ENCODE results near the gene ANO9. TPM values are rescaled to one million over a fixed set of nuclear protein-coding genes. Genes with fewer than 3 reads are reported as not detected.

ANO9 gene
- polyA plus RNA-seq, 1 donor, result 169 TPM

- H3K27ac ChIP-seq (ENCODE audit: low read length), result no peak overlapping the region
- no CpG with 5 or more reads among the region's 61 CpGs for WGBS (ENCODE audit: insufficient coverage, low lambda C conversion rate)
- H3K4me3 ChIP-seq (ENCODE audit: low read length), result no peak overlapping the region
- peaks cover 7% of the 10 kb centered on the region for H3K4me1 ChIP-seq (ENCODE audit: control insufficient read depth, insufficient read depth, low read length)
- peak in 1 of 2 donors; percentile 37 for DNase-seq
- H3K36me3 ChIP-seq (ENCODE audit: control insufficient read depth, insufficient read depth, low read length), result no peaks in the 10 kb centered on the region
- peaks cover 9% of the 10 kb centered on the region for H3K9me3 ChIP-seq (ENCODE audit: control insufficient read depth, low read depth, low read length)
- peaks cover 34% of the 10 kb centered on the region for H3K27me3 ChIP-seq (ENCODE audit: control insufficient read depth, insufficient read depth, low read length)
These were observed 73.1 kb downstream of the ANO9 start for GRCh38 chr11:368414-369335.

- DNase-seq, result no peak
- peaks cover 7% of the 10 kb centered on the region for H3K4me1 ChIP-seq (ENCODE audit: control insufficient read depth, insufficient read depth, low read length)
- H3K36me3 ChIP-seq (ENCODE audit: control insufficient read depth, insufficient read depth, low read length), result no peaks in the 10 kb centered on the region
- no peak overlapping the region for H3K4me3 ChIP-seq (ENCODE audit: low read length)
- peaks cover 9% of the 10 kb centered on the region for H3K9me3 ChIP-seq (ENCODE audit: control insufficient read depth, low read depth, low read length)
- H3K27me3 ChIP-seq (ENCODE audit: control insufficient read depth, insufficient read depth, low read length), result peaks cover 34% of the 10 kb centered on the region
- no peak overlapping the region for H3K27ac ChIP-seq (ENCODE audit: low read length)
- 60% methylated on average over 1 of the region's 7 CpGs for WGBS (ENCODE audit: insufficient coverage, low lambda C conversion rate)
These were observed 73.8 kb downstream of the ANO9 start for GRCh38 chr11:367956-368413.

Other genes with a start within 250 kb of the ANO9 start
- gene SCGB1C1, start 248.9 kb downstream of the ANO9 start, polyA plus RNA-seq, result not detected
- 51.2 TPM for gene BET1L, start 234.6 kb downstream of the ANO9 start, polyA plus RNA-seq
- gene RIC8A, start 234.3 kb downstream of the ANO9 start, polyA plus RNA-seq, result 64.2 TPM
- gene SIRT3, start 205.7 kb downstream of the ANO9 start, polyA plus RNA-seq, result 44.8 TPM
- gene PSMD13, start 205.0 kb downstream of the ANO9 start, polyA plus RNA-seq, result 107 TPM
- gene NLRP6, start 163.6 kb downstream of the ANO9 start, polyA plus RNA-seq, result 37.4 TPM
- gene PGGHG, start 152.9 kb downstream of the ANO9 start, polyA plus RNA-seq, result 53.8 TPM
- gene IFITM5, start 142.5 kb downstream of the ANO9 start, polyA plus RNA-seq, result 0.10 TPM
- 51.7 TPM for gene IFITM2, start 134.2 kb downstream of the ANO9 start, polyA plus RNA-seq
- 137 TPM for gene IFITM1, start 128.0 kb downstream of the ANO9 start, polyA plus RNA-seq
- gene IFITM3, start 121.2 kb downstream of the ANO9 start, polyA plus RNA-seq, result 250 TPM
- 24.0 TPM for gene B4GALNT4, start 72.5 kb downstream of the ANO9 start, polyA plus RNA-seq
- 71.6 TPM for gene PKP3, start 47.8 kb downstream of the ANO9 start, polyA plus RNA-seq
- gene SIGIRR, start 27.0 kb downstream of the ANO9 start, polyA plus RNA-seq, result 84.9 TPM
- 21.1 TPM for gene PTDSS2, start 8.3 kb upstream of the ANO9 start, polyA plus RNA-seq
- 85.4 TPM for gene RNH1, start 65.2 kb upstream of the ANO9 start, polyA plus RNA-seq
- gene HRAS, start 93.6 kb upstream of the ANO9 start, polyA plus RNA-seq, result 28.3 TPM
- 2.4 TPM for gene LRRC56, start 95.5 kb upstream of the ANO9 start, polyA plus RNA-seq
- gene LMNTD2, start 118.7 kb upstream of the ANO9 start, polyA plus RNA-seq, result 4.6 TPM
- gene RASSF7, start 119.0 kb upstream of the ANO9 start, polyA plus RNA-seq, result 45.4 TPM
- 40.5 TPM for gene PHRF1, start 134.5 kb upstream of the ANO9 start, polyA plus RNA-seq
- 16.7 TPM for gene IRF7, start 173.9 kb upstream of the ANO9 start, polyA plus RNA-seq
- 763 TPM for gene CDHR5, start 182.9 kb upstream of the ANO9 start, polyA plus RNA-seq
- 131 TPM for gene SCT, start 185.2 kb upstream of the ANO9 start, polyA plus RNA-seq
- gene DRD4, start 195.3 kb upstream of the ANO9 start, polyA plus RNA-seq, result 1.3 TPM

Data from large intestine (tissue), 3 donors.